HEK293T (cell line): ENCODE measurements around the gene EFL1.

ENCODE experiments used
- BHLHE40 ChIP-seq: fragments of 450-650 bp; IDR thresholded peaks from 2 replicates; pipeline ENCODE4 v1.6.1; 2016; ENCODE audit warnings: mild to moderate bottlenecking, moderate library complexity, borderline replicate concordance
- FOXA1 ChIP-seq: fragments of 450-650 bp; IDR thresholded peaks from 2 replicates; pipeline ENCODE4 v1.6.1; 2016; ENCODE audit warnings: mild to moderate bottlenecking
- FOXK2 ChIP-seq: fragments of 450-650 bp; IDR thresholded peaks from 2 replicates; pipeline ENCODE4 v1.6.1; 2016; ENCODE audit warnings: mild to moderate bottlenecking
- FOXM1 ChIP-seq: fragments of 450-650 bp; IDR thresholded peaks from 2 replicates; pipeline ENCODE4 v1.6.1; 2017; ENCODE audit warnings: mild to moderate bottlenecking, borderline replicate concordance
- L3MBTL2 ChIP-seq: fragments of 450-650 bp; conservative IDR thresholded peaks from 2 replicates; pipeline ENCODE4 v1.6.1; 2016; ENCODE audit warnings: mild to moderate bottlenecking
- LEF1 ChIP-seq: fragments of 450-650 bp; IDR thresholded peaks from 2 replicates; pipeline ENCODE4 v1.6.1; 2017; ENCODE audit warnings: mild to moderate bottlenecking, borderline replicate concordance
- SP1 ChIP-seq: fragments of 450-650 bp; IDR thresholded peaks from 2 replicates; pipeline ENCODE4 v1.6.1; 2017
- SUZ12 ChIP-seq: fragments of 450-650 bp; IDR thresholded peaks from 2 replicates; pipeline ENCODE4 v1.6.1; 2016; ENCODE audit warnings: mild to moderate bottlenecking
- TARDBP ChIP-seq: fragments of 450-650 bp; IDR thresholded peaks from 2 replicates; pipeline ENCODE4 v1.6.1; 2016
- ZNF384 ChIP-seq: fragments of 450-650 bp; IDR thresholded peaks from 2 replicates; pipeline ENCODE4 v1.6.1; 2016
- TF ChIP-seq, protein P1 (sequence below): fragments of 450-650 bp; IDR thresholded peaks from 2 replicates; pipeline ENCODE4 v1.6.1; 2016

DNA sequence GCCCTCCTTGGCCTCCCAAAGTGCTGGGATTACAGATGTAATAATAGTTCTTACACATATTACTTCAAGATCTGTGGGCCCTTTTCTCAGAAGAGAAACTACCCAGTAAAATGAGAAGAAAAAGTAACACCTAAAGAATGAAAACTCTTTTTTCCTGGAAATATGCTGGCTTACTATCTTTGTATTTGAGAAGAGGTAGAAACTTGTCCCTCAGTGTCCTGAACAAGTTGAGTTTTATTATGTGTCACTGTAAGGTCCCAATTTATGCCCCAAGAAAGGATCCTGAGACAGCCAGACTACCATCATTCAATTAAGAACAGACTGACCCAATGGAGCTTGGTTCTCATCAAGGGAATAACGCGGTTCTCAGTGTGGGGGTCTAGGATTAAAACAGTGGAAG lies 93.8 kb downstream of the EFL1 start:
- TF ChIP-seq SP1 (no peak), FOXM1 (no peak), BHLHE40 (no peak), ZNF384 (no peak), L3MBTL2 (no peak), TARDBP (no peak), FOXA1 (no peak), FOXK2 (no peak), SUZ12 (no peak), LEF1 (no peak)
- TF ChIP-seq, protein P1, sequence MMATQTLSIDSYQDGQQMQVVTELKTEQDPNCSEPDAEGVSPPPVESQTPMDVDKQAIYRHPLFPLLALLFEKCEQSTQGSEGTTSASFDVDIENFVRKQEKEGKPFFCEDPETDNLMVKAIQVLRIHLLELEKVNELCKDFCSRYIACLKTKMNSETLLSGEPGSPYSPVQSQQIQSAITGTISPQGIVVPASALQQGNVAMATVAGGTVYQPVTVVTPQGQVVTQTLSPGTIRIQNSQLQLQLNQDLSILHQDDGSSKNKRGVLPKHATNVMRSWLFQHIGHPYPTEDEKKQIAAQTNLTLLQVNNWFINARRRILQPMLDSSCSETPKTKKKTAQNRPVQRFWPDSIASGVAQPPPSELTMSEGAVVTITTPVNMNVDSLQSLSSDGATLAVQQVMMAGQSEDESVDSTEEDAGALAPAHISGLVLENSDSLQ = no peak
